ENCODE measurements around the gene AHI1.
"Not testable (repeated sequence)": the region's sequence is repeated elsewhere in the genome, so short reads cannot be mapped to it uniquely, and the experiment has no call there.

The AHI1 gene

DNA sequence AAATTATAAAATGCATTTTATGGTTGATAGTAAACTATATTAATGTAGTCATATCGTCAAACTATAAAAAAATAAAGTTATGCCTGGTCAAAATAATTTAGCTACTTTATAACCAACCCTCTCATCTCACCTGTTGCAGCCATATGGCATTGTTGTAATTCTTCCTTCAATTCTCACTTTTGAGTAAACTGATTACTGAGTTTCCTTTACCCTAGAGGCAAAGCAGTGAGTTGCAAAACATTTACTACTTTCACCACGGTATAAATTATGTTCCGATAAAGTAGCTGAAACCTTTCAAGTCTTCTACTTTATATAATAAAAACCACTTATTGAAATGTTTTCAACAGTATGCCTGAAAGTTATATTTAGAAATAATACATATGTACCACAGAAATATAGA, 113.8 kb downstream of the AHI1 start:
- DNase-seq: no peak

DNA sequence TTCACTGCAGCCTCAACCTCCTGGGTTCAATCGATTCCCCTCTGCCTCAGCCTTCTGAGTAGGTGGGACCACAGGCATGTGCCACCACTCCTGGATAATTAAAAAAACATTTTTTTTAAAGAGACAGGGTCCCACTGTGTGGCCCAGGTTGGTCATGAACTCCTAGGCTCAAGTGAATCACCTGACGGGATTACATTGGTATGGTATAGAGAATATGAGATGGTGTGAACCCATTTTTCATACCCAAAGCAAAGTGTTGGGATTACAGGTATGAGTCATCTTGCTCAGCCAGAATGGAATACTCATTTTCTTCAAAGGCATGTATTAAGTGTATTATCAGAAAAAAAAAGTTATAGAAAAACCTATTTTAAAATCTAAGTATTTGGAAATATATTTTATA, 114.2 kb downstream of the AHI1 start:
- no peak for DNase-seq

DNA sequence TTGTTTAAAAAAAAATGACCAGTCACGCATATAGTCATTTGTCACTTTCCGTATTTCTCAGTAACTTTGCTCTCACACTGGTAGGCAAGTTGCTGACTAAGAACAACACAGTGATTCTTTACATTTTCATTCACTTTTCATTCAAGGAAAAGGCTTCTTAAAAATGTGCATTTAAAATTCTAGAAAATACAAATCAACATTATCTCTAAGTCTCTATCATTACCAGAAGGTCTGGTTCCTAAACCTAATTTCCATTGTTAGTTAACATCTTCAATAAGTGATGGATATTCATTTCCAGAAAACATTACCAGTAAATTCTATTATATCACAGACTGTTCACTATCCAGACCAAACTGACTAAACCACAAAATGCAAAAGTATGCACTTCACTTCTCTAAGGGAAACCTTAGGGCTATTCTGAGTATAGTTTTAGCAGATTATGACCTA, 115.3 kb downstream of the AHI1 start:
- DNase-seq: no peak

DNA sequence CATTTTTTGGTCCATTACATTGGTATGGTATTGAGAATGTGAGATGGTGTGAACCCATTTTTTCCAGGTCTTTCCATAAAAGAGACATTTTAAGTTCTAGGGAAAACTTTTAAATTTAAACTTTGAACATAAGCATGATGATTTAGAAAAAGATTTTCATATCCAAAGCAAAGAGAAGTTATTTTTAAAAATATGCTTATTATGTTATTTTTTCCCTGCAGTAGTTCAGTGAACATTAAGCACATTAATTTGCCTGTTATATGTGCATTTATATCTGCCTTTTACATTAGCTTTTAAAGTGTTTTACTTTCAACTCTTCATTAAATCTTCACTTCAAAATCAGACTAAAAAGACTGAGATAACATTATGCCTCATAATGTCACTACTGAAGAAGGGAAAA, 116.7 kb downstream of the AHI1 start:
- no peak for DNase-seq

DNA sequence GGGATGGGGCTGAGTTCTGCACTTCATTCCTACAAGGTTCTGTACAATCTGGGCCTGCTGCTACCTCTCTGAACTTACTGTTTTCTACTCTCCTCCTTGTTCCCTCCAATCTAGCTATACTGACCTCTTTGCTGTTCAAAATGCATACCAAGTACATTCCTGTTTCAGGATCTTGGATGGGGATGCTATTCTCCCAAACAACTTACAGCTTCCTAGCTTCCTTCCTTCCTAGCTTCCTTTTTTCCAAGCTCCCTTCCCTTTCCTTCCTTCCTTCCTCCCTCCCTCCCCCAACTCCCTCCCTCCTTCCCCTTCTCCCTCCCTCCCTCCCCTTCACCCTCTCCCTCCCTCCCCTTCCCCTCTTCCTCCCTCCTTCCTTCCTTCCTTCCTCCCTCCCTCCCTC, 117.9 kb downstream of the AHI1 start:
- DNase-seq: no peak

DNA sequence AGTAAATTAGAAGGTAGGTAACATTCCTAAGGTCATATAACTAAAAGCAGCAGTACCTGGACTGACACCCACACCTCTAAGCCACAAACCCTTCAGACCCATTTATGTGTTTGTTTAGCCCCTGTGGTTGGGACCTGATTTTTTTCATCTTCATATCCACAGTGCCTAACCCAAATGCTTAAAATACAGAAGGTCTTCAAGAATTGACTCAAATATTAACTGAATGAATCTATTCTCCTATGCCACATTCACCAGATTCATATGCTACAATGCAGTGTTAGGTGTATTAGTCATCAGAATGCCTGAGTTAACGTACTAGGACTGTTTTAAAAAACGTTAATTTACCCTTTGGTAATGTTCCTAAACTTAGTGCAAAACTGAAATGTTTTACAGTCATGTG, 124.8 kb downstream of the AHI1 start:
- DNase-seq: no peak

DNA sequence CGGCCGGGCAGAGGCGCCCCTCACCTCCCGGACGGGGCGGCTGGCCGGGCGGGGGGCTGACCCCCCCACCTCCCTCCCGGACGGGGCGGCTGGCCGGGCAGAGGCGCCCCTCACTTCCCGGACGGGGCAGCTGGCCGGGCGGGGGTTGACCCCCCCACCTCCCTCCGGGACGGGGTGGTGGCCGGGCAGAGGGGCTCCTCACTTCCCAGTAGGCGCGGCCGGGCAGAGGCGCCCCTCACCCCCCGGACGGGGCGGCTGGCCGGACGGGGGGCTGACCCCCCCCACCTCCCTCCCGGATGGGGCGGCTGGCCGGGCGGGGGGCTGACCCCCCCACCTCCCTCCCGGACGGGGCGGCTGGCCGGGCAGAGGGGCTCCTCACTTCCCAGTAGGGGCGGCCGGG, 133.9 kb downstream of the AHI1 start:
- not testable (repeated sequence) for DNase-seq

DNA sequence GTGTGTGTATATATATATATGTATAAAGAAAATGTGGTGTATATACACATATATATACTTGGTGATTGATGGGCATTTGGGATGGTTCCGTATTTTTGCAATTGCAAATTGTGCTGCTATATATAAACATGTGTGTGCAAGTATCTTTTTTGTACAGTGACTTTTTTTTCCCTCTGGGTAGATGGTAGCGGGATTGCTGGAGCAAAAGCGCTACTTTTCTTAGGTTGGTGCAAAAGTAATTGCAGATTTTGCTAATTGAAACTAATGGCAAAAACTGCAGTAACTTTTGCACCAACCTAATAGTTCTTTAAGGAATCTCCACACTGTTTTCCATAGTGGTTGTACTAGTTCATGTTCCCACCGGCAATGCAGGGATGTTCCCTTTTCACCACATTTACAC, 135.4 kb downstream of the AHI1 start:
- no peak for DNase-seq

DNA sequence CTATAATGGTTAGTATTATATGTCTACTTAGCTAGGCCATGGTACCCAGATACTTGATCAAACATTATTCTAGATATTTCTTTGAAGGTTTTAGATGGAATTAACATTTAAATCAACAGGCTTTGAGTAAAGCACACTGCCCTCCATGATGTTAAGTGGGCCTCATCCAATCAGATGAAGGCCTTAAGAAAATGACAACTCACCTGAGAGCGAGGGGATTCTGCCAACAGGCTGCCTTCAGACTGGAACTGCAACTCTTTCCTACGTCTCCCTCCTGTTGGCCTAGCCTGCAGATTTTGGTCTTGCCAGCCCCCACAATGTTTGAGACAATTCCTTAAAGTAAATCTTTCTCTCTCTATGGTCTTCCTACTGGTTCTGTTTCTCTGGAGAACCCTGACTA, 137.3 kb downstream of the AHI1 start:
- DNase-seq: no peak

DNA sequence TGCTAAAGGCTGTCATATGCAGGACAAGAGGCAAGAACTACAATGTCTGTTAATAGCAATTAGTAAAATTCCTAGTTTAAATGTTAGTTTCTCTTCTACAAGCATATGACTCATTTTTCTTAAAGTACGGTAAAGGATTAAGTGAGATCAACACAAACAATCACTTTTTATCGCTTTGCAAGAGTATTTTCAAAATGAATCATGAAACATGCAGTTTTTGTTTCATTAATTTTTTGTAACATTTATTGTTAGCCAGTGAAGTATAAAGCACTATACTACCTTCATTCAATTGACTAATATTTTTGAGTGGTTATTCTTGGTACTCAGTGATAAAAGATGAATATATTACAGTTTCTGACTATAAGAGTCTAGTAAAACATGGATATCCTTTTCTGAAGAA, 138.6 kb downstream of the AHI1 start:
- no peak for DNase-seq

DNA sequence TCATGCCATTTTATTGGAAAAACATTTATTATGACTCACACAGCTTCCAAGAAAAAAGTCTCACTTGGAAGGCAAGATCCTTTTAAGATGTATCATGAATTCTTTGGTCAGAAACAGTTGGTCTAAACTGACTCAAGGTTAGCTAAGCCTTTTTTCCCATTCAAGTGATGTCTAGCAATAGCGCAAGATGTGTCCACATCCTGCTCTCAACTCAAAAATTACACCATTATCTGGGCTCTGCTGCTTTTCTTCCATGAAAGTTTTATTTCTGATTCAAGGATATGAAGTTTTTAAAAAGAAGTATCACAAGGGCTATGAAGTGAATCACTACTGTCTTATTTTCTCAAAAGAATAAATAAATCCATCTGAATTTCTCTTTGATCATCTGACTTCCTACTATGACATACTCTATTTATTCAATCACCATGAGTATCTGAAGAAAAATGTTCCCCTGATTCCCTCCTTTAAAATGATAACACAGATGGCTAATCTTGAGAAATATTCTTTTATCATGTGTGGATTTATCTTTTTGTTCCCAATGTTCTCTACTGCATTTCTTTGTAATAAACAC, 139.2 kb downstream of the AHI1 start:
- DNase-seq: no peak

DNA sequence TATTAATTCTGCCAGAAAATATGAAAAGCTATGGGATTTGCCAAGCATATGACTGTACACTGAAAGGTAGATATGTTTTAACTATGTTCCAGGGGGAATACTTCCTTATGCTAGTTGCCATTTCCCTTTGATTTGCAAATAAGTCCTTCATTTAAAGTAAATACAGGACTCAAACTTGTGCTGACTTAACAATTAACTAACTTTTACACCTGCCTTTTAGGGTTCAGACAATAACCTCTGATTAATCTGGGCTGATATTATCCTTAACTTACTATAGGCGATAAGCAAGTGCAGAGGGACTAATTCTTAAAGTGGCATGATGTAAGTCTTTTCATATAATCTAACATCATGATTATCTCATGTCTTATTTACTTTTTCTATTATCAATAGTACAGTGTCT, 143.1 kb downstream of the AHI1 start:
- DNase-seq: no peak

DNA sequence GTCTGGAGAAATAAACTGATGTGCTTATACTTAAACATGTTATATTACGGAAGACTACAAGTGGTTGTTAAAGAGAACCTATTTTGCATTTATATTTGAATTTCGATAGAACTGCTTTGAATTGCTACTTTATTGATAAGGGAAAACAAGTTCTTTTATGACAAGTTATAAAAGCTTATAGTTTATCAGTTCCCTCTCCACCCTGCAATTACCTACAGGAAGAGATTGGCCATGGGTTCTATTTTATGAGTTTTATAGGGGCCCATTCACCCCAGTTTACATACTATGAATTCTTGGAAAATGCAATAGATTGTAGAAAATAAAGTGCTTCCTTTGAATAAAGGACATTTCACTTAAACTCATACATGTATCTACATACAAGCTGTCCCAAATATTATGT, 144.4 kb downstream of the AHI1 start:
- no peak for DNase-seq

DNA sequence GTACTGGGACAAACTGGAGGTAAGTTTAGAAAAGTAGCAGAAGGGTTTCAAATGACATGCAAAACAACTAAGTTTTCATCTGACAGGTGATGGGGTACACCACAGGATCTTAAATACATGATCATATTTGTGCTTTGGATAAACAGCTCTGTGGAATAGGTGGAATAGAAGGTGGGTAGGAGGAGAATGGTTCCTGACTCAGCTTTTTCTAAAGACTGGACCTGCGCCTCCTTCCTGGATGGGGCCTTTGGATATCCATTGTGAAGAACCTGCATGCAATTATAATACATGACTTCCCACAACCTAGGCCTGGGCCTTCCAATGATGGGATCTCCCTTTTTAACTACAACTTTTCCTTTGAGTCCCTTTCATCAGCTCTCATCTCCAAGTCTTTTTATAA, 145.9 kb downstream of the AHI1 start:
- no peak for DNase-seq

DNA sequence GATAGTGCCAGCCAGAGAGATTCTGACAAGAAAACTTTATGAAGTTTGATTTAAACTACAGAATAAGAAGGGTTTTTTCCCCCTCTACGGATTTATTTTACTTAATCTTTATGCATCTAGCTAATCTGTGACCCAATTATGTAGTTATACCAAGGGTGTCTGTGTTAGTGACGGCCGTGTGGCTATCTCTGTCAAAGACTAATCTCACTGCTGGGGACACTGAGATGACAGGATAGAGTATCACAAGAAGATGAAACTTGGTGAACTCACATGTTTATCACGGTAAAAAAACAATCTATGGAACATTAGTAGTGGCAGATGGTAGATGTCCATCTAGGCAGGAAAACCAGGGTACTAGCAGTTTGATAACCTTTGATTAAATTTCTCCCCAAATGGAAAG, 149.7 kb downstream of the AHI1 start:
- DNase-seq: no peak

DNA sequence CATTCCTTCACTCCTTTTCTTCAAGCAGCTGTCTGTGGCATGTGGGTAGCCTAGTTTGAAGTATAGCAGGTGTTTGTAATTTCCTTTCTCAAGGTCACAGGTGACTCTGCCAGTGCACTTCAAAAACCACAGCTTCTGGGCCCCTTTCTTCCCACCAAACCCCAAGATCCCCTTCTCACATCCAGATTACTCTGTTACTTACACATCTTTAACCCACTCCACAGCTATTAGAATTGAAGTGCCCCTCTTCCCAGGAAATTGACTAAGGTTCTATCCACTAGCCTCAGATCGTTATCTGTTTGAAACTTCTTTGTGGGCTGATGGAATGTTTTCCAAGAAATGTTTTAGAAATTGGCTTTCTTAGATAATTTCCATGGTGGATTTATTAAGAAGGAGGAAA, 150.8 kb downstream of the AHI1 start:
- DNase-seq: no peak

DNA sequence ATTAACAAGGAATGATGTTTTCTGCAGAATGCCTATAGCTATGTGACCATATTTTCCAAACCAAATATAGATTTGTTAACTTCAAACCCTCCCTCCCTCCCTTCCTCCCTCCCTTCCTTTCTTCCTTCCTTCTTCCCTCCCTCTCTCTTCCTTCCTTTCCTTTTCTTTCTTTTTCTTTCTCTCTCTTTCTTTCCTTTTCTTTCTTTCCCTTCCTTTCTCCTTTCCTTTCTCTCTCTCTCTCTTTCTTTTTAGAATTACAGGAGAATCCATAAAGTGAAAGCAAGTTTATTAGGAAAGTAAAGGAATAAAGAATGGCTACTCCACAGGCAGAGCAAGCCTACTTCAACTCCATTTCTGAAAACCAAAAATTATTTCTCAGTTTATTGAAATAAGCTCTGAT, 153.0 kb downstream of the AHI1 start:
- DNase-seq: no peak

DNA sequence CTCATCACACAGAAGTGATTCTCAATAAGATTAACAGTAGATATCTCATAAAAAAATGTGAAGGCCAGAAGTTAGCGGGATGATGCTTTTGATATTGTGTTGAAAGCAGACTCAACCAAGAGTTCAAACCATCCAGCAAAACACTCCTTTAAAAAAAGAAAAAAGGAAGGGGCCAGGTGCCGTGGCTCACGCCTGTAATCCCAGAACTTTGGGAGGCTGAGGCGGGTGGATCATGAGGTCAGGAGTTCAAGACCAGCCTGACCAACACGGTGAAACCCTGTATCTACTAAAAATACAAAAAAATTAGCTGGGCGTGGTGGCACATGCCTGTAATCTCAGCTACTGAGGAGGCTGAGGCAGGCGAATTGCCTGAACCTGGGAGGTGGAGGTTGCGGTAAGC, 157.6 kb downstream of the AHI1 start:
- not testable (repeated sequence) for DNase-seq

DNA sequence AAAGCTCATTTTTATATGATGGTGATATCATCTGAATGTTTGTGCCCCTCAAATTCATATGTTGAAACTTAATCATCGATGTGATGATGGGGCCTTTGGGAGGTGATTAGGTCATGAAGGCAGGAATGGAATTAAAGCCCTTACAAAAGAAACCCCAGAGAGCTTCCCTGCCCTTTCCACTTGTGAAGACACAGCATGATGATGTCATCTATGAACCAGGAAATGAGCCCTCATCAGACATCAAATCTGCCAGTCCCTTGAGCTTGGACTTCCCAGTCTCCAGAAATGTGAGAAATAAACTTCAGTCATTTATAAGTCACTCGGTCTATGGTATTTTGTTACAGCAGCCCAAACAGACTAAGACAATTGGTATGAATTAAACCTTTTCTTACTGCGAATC, 163.4 kb downstream of the AHI1 start:
- no peak for DNase-seq

DNA sequence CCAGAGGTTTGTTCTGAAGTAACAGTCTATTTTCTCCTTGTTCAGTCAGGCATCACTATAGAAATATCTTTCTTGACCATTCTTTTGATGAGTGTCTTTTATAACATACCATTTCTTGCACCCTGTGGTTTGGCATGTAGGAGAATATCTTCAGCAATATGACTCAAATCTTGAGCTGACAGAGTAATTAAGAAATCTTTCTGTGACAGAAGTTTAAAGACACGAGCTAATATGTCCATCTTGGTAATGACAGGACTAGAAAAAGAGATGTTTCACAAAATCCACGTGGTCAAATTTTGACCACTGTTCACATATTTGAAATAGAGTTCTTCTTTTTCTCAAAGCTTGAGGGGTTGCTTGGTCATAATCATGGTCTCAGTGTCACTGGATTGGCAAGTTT, 166.5 kb downstream of the AHI1 start:
- no peak for DNase-seq

DNA sequence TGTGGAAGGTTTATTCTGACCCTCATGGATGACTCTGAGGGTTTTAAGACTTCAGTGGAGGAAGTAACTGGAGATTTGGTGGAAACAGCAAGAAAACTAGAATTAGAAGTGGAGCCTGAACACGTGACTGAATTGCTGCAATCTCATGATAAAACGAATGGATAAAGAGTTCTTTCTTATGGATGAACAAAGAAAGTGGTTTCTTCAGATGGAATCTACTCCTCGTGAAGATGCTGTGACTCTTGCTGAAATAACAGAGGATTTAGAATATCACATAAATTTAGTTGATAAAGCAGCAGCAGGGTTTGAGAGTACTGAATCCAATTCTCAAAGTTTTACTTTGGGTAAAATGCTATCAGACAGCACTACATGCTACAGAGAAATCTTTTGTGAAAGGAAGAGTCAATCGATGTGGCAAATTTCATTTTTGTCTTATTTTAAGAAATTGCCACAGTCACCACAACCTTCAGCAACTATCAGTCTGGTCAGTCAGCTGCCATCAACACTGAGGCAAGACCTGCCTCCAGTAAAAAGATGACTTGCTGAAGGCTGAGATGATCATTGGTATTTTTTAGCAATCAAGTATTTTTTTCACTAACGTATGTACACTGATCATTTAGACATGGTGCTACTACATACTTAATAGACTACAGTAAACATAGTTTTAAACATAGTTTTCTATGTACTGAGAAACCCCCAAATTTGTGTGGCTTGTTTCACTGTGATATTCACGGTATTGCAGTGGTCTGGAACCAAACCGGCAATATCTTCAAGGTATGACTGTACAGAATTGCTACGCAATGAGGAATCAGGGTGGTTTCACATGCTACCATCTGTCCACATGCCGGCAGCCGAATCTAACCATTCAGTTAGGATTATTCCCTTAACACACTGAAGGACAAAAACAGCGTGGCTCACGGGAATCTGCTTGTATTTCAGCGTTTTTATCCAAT, 167.4 kb downstream of the AHI1 start:
- DNase-seq: no peak

DNA sequence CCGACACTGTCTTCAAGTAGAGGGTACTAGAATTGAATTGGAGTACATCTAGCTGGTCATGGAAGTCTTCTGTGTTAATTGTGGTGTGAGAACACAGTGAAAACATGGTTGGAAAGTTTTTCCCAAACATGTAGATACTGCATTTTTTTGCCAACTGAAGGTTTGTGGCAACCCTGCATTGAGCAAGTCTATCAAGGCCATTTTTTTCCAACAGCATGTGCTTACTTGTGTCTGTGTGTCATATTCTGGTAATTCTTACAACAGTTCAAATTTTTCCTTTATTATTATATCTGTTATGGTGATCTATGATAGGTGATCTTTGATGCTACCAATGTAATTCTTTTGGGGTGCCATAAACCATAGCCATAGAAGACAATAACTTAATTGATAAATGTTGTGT, 169.4 kb downstream of the AHI1 start:
- DNase-seq: no peak

DNA sequence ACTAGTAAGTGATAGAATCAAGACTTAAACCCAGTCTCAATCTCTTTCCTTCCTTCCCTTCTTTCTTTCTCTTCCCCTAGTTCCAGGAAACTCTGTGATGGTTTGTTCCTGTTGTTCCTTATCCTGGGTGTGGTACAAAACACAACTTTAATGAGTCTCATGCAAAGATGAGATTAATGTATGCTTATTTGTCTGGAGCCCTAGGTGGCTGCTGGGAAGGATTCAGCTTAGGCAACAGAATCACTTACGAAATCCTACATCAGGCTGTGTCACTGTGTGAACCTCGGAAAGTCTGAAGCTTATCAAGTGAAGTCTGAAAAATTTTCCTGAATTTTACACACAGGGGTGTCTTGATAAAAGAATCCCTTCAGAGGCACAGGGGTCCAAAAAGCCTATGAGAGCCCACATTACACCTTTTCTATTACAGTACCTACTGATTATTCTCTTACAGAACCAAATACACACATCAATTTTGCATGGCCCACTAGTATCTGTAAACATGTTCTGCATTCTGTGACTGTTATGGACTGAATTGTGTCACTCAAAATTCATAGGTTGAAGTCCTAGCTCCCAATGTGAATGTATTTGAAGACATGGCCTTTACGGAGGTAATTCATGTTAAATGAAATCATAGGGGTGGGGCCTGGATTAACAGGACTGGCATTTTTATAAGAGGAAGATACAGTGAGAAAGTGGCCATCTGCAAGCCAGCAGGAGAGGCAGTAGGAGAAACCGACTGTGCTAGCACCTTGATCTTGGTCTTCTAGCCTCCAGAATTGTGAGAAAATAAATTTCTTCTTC, 171.7 kb downstream of the AHI1 start:
- no peak for DNase-seq

DNA sequence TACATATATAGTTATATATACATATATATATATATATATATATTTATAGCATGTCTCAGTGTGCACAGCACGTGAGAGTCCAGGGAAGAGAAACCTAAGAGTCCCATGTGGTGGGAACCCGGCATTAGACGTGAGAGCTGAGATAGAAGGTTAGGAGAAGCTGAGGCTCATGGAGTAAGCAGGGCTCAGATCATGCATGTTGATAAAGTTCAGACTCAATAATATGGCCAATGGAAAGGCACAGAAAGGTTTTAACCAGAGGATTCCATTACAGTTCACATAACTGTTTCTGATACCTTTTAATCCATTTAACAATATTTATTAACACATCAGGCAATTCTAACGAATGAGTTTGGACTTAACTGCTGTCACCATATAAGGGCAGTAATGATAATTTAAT, 173.0 kb downstream of the AHI1 start:
- no peak for DNase-seq
